Fibroblast of lung (primary cell): ENCODE results near the gene PNPLA7. TPM values are rescaled to one million over a fixed set of nuclear protein-coding genes. Genes with fewer than 3 reads are reported as not detected.

ENCODE experiments used
- DNase-seq, 2 donors: peaks; one replicate each; pipeline versions ENCODE4 v3.0.0 to v3.0.0-alpha.2; 2010; ENCODE audit warnings: low read depth in 2 of 2
- H2AFZ ChIP-seq: 2 replicates; pipeline ENCODE4 v1.5.1; 2012; ENCODE audit warnings: low read length, control low read depth, inconsistent platforms
- H3K27ac ChIP-seq: 2 replicates; pipeline ENCODE4 v1.5.1; 2011; ENCODE audit warnings: low read length, control low read depth; ENCODE audit not compliant: insufficient read depth
- H3K27me3 ChIP-seq: 2 replicates; pipeline ENCODE4 v1.5.1; 2011; ENCODE audit warnings: mild to moderate bottlenecking, low read length; ENCODE audit not compliant: control insufficient read depth, insufficient read depth
- H3K36me3 ChIP-seq: 2 replicates; pipeline ENCODE4 v1.5.1; 2011; ENCODE audit warnings: low read length; ENCODE audit not compliant: control insufficient read depth, insufficient read depth
- H3K4me1 ChIP-seq: 2 replicates; pipeline ENCODE4 v1.5.1; 2011; ENCODE audit warnings: low read length; ENCODE audit not compliant: control insufficient read depth, insufficient read depth; ENCODE audit errors: extremely low read depth
- H3K4me2 ChIP-seq: 2 replicates; pipeline ENCODE4 v1.5.1; 2011; ENCODE audit warnings: low read length, control low read depth; ENCODE audit not compliant: insufficient read depth; ENCODE audit errors: extremely low read depth
- H3K4me3 ChIP-seq, 4 experiments: fragments of 200-600 bp in 1 of 4; sonication (generic) in 1 of 4; replicated peaks in 1 of 4; 2 replicates each; pipeline ENCODE4 v1.5.1; 2011 to 2016; ENCODE audit warnings: low read length in 4 of 4, low read depth in 3 of 4, mild to moderate bottlenecking in 3 of 4, control low read depth in 2 of 4, inconsistent platforms in 1 of 4, mixed read lengths in 1 of 4; ENCODE audit not compliant: insufficient read depth in 1 of 4; ENCODE audit errors: control extremely low read depth in 1 of 4
- H3K79me2 ChIP-seq: 2 replicates; pipeline ENCODE4 v1.5.1; 2012; ENCODE audit warnings: mild to moderate bottlenecking, low read length, inconsistent platforms; ENCODE audit not compliant: control insufficient read depth, insufficient read depth
- H3K9ac ChIP-seq: 2 replicates; pipeline ENCODE4 v1.5.1; 2011; ENCODE audit warnings: mild to moderate bottlenecking, low read length, control low read depth; ENCODE audit not compliant: insufficient read depth
- H3K9me3 ChIP-seq: 2 replicates; pipeline ENCODE4 v1.5.1; 2012; ENCODE audit warnings: low read depth, low read length; ENCODE audit not compliant: control insufficient read depth, insufficient read depth
- H4K20me1 ChIP-seq: 2 replicates; pipeline ENCODE4 v1.5.1; 2011; ENCODE audit warnings: low read length; ENCODE audit not compliant: control insufficient read depth, insufficient read depth; ENCODE audit errors: extremely low read depth
- EZH2 ChIP-seq: IDR thresholded peaks from 2 replicates; pipeline ENCODE4 v1.5.1; 2012; ENCODE audit warnings: low read length, control low read depth, mild to moderate bottlenecking; ENCODE audit errors: missing control alignments
- polyA plus RNA-seq, 2 donors: library from polyadenylated mRNA; depleted of rRNA in 1 of 2; stranded (reverse) in 1 of 2; unstranded in 1 of 2; fragments of >200 nt; gene quantifications; 2 replicates each; pipeline ENCODE4 v1.2.1, GENCODE V29; 2011 to 2012; ENCODE audit warnings: missing spikeins in 1 of 2
- total RNA-seq: library from RNA; depleted of rRNA; stranded (reverse); fragments of >200 nt; gene quantifications from 2 replicates; pipeline ENCODE4 v1.2.1, GENCODE V29; 2014
- TF ChIP-seq, protein P1 (sequence below), 2 donors: IDR thresholded peaks in 1 of 2; conservative IDR thresholded peaks in 1 of 2; 1 replicate in 1 of 2; 2 replicates in 1 of 2; pipeline ENCODE4 v1.5.1; 2011 to 2012; ENCODE audit warnings: low read length in 2 of 2, control low read depth in 1 of 2, inconsistent platforms in 1 of 2, low read depth in 1 of 2, mild to moderate bottlenecking in 1 of 2

The PNPLA7 gene
- total and polyA plus RNA-seq, 2 donors (not counting 1 experiment from before 2014, with no cell fraction given), result 0.23 to 3.0 TPM

DNA sequence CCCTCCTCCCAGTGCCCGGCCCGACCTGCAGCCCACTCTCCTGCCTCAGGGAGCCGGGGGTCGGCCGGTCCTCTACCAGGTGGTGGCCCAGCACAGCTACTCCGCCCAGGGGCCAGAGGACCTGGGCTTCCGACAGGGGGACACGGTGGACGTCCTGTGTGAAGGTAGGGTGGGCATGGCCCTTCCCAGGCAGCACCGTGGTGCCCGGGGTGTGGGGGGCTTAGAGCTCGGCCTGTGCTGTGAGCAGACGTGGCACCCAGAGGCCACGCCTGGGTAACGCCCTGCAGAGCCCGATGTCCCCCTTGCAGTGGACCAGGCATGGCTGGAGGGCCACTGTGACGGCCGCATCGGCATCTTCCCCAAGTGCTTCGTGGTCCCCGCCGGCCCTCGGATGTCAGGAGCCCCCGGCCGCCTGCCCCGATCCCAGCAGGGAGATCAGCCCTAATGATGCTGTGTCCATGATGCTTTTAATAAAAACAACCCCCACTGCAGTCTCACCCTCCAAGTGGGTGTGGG is 116.2 kb downstream of the PNPLA7 start:
- Histone ChIP-seq H3K4me1 (no peaks in the 10 kb centered on the region), H3K4me3 (no peak overlapping the region), H3K9ac (no peak overlapping the region), H3K27ac (no peak overlapping the region), H3K9me3 (no peaks in the 10 kb centered on the region), H2AFZ (no peak overlapping the region), H3K79me2 (no peaks in the 10 kb centered on the region), H4K20me1 (no peaks in the 10 kb centered on the region), H3K4me2 (no peak overlapping the region), H3K27me3 (no peaks in the 10 kb centered on the region), H3K36me3 (no peaks in the 10 kb centered on the region)
- DNase-seq, result no peak
- TF ChIP-seq EZH2, result no peak
- TF ChIP-seq, protein P1, sequence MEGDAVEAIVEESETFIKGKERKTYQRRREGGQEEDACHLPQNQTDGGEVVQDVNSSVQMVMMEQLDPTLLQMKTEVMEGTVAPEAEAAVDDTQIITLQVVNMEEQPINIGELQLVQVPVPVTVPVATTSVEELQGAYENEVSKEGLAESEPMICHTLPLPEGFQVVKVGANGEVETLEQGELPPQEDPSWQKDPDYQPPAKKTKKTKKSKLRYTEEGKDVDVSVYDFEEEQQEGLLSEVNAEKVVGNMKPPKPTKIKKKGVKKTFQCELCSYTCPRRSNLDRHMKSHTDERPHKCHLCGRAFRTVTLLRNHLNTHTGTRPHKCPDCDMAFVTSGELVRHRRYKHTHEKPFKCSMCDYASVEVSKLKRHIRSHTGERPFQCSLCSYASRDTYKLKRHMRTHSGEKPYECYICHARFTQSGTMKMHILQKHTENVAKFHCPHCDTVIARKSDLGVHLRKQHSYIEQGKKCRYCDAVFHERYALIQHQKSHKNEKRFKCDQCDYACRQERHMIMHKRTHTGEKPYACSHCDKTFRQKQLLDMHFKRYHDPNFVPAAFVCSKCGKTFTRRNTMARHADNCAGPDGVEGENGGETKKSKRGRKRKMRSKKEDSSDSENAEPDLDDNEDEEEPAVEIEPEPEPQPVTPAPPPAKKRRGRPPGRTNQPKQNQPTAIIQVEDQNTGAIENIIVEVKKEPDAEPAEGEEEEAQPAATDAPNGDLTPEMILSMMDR (conservative IDR thresholded peaks at IDR 0.05 in 1 of 2, IDR thresholded peaks at IDR 0.05 in 1 of 2; ENCODE audit: low read depth in 1 of 2, low read length in 2 of 2), result no peak

DNA sequence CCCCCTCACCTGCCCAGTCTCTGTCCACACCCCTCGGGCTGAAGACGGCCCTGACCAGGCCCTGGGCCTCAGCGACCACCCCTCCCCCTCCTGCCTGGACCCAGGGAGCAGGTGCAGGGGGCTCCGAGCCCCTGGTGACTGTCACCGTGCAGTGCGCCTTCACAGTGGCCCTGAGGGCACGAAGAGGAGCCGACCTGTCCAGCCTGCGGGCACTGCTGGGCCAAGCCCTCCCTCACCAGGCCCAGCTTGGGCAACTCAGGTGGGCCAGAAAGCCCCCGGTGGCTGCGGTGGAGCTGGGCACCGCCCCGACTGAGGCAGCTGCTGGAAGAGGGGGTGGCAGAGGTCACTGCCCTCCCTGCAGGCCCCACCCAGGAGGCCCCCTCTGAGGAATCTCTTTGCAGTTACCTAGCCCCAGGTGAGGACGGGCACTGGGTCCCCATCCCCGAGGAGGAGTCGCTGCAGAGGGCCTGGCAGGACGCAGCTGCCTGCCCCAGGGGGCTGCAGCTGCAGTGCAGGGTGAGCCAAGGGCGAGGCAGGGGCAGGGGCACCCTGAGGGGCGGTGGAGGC is 116.8 kb downstream of the PNPLA7 start:
- Histone ChIP-seq H3K4me1 (no peaks in the 10 kb centered on the region), H3K9ac (no peak overlapping the region), H4K20me1 (no peaks in the 10 kb centered on the region), H3K79me2 (no peaks in the 10 kb centered on the region), H3K4me3 (no peak overlapping the region), H3K4me2 (no peak overlapping the region), H3K27ac (no peak overlapping the region), H2AFZ (no peak overlapping the region), H3K36me3 (no peaks in the 10 kb centered on the region), H3K27me3 (no peaks in the 10 kb centered on the region), H3K9me3 (no peaks in the 10 kb centered on the region)
- TF ChIP-seq, protein P1 (conservative IDR thresholded peaks at IDR 0.05 in 1 of 2, IDR thresholded peaks at IDR 0.05 in 1 of 2; ENCODE audit: low read depth in 1 of 2, low read length in 2 of 2), result no peak
- no peak for TF ChIP-seq EZH2
- DNase-seq, result no peak

DNA sequence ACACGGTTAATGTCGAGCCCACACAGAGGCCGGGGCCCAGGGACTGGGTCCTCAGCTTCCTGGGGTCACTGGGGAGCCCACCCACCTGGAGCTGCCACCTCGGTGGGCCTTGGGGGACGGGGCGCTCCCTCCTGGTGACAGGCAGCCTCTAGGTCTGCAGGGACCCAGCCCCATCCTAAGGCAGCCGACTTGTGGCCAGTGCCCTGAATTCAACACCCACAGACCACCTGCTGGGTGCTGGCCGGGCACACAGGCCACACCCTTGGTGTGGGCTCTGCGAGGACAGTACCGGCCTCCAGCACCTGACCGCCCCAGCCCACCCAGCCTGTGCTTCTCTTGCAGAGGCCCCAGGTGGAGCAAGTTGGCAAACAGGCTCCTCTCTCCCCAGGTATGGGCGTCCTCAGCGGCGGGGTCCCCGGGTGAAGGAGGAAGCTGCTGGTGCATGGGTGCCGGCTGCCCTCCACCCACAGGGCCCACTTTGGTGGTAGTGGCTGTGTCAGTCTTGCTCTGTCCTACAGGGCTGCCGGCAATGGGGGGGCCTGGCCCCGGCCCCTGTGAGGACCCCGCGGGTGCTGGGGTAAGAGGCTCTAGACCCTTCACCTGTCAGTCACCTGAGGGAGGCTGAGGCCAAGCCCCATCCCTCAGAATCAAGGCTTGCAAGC is 117.4 kb downstream of the PNPLA7 start:
- Histone ChIP-seq H3K27ac (no peak overlapping the region), H2AFZ (no peak overlapping the region), H3K79me2 (no peaks in the 10 kb centered on the region), H3K4me1 (no peaks in the 10 kb centered on the region), H3K9ac (no peak overlapping the region), H3K4me2 (no peak overlapping the region), H3K4me3 (no peak overlapping the region), H3K27me3 (no peaks in the 10 kb centered on the region), H4K20me1 (no peaks in the 10 kb centered on the region), H3K36me3 (no peaks in the 10 kb centered on the region), H3K9me3 (no peaks in the 10 kb centered on the region)
- DNase-seq, result no peak
- TF ChIP-seq, protein P1 (conservative IDR thresholded peaks at IDR 0.05 in 1 of 2, IDR thresholded peaks at IDR 0.05 in 1 of 2; ENCODE audit: low read depth in 1 of 2, low read length in 2 of 2), result no peak
- TF ChIP-seq EZH2, result no peak
